GM19467 (cell line): ENCODE data around the gene IL1RAPL2.
"Not testable (repeated sequence)": the region's sequence is repeated elsewhere in the genome, so short reads cannot be mapped to it uniquely, and the experiment has no call there.

Source experiments
- ATAC-seq: cut with Tn5 transposase; IDR thresholded peaks from one replicate; pipeline ENCODE4 v1.9.1; 2021; ENCODE audit warnings: mild to moderate bottlenecking, moderate library complexity; ENCODE audit not compliant: unreplicated experiment

The IL1RAPL2 gene

DNA sequence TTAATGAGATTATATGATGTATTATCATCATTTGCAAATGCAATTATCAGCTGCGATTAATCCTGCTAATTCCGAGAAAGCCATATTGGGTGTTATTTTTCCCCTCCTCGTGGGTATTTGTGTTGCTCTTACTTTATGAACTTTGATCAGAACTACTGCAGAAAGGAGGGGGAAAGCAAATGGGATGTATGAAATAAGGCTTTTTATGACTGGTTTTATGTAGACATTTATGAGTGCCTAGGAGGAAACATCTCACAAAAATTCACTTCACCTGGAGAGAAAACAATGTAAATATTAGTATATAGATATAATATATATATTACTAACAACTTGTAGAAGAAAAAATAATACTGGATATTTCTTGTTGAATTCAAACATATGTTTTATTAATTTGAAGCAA, 440.1 kb downstream of the IL1RAPL2 start:
- no peak for ATAC-seq

DNA sequence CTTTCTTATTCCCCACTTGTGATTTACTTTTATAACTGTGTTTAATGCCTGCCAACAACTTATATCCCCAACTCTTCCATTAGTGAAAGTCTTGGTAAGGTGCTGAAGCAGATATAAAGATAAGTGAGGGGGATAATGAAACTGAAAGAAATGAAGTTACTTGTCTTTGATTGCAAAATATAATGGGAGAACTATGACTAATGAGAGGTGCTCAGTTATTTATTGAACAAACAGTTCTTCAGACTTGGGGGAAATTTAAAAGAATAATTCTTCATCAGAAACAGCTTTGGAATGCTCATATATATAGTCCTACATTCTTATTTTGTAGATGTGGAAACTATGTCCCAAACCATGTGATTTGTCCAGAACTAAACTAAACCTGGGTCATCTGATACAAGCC, 441.0 kb downstream of the IL1RAPL2 start:
- ATAC-seq: no peak

DNA sequence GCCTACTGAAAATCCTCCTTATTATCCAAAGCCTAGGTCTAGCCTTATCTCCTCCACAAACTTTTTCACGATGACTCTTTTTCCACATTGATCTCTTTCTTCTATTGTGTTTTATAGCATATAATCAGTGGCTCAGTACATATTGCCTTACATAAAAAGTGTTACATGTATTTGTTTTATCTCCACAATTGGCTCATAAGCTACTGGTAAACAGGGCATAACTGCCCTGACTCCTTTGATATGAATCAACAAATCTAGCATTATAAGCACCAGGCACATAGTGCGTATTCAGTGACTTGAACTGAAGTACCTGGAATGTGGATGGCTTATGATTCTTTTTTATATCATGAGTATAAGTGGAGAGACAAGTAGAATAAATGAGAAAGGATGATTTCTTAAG, 447.7 kb downstream of the IL1RAPL2 start:
- ATAC-seq: no peak

DNA sequence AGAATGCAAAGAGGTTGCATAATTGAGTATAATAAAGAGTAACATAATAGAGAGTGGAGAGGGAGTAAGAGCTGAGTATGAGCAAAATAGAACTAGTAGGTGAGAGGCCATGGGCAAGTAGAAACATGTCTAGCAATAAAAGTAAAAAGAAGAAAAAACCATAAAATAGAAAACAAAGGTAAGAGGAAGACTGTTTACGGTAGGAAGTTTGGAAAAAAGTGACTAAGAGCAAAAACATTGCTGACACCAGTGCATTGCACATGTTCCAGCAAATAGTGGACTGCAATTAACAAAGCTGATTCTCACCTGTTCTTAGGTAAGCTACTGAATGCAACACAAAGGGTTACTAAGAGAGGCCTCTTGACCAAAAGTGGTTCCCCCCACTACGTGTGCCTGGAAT, 451.6 kb downstream of the IL1RAPL2 start:
- ATAC-seq: no peak

DNA sequence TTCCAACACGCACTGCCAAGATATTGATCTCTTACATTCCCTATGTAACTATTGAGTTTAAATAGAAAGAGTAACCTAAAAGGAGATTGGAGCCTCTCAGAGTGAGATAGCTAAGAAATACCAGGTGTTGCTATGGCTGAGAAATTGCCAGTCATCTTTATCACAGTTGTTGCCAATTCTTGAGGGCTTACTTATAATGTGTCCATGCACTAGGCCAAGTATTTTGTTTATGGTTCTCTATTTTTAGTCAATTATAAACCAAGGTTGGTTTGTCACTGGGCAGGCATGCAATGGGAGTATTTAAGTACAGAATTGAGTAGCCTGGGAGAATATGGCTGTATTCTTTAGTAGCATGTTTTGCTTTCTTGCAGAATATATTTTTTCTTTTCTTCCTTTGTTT, 452.9 kb downstream of the IL1RAPL2 start:
- ATAC-seq: no peak

DNA sequence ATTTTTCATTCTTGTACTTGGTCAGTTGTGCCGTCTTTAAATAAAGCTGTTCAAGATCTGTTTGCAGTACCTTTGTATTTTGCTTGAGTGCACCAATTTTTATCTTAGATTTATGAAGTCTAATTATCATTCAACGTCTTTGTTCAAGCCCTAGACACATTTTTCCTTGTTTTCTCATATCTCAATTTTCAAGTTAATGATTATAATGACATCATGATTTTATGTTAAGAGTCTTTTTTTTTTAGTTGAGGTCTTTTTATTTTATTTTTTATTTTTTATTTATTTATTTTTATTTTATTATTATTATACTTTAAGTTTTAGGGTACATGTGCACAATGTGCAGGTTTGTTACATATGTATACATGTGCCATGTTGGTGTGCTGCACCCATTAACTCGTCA, 463.0 kb downstream of the IL1RAPL2 start:
- ATAC-seq: not testable (repeated sequence)

DNA sequence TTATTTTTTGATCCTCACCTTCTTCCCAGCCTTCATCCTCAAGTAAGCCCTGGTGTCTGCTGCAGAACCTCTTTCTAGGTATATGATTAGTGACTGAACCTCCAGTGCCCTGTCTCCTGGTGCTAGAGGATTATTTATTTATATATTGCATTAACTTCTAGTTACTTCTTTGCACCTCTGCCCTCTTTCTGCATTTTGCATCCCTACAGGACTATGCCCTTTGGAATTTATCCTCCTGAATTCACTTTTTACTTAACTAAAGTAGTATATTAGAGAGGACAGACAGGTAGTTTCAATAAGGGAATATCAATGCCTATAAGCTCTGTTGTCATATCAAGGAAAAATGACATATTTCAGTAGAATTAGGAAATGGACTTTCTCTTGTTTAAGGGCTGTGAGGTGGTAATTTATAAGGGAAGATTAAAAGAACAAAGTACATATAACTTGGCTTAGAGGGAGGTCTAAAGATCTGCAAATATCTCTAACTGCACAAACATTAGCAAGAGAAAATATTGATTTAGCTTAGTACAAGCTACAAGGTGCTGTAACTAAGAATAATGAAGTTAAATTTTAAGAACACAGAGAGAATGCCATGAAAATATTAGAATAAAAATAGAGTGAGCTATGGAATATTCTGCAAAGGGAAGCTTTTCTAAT, 472.8 kb downstream of the IL1RAPL2 start:
- no peak for ATAC-seq

DNA sequence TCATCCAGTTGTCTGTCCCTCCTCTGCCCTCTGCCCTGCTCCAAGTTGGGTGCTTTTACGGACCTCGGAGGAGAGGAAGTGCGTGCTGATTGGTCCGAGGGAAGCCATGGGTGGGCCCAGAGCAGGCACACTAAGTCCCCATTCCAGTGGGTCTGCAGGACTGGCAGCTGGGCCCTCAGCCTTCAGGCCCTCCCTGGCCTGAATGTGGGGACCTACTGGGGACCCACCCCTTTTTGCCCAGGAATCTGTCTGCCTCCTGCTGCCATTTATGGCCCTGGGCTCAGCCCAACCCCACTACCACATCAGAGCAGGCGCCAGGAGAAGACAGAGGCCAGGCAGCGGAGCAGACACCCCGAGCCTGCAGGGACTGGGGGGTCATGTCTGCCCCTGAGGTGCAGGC, 484.9 kb downstream of the IL1RAPL2 start:
- no peak for ATAC-seq

DNA sequence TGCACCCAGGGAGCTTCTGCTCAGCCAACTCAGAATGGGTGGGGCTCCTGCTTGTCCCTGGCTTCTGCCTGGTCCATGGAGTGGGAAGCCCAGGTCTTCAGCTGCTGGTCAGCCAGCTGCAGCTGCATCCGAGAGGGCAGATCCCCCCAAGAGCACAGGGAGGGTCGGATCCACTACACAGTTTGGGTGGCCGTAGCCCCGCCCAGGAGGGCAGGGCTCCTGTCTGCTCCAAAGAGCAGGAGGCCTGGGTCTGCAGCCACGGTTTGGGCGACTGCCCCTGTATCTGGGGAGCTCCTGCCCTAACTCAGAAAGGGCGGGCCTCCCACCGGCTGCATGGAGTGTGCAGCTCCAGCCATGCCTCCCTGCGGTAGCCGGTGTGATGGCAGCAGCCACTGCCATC, 485.4 kb downstream of the IL1RAPL2 start:
- no peak for ATAC-seq

DNA sequence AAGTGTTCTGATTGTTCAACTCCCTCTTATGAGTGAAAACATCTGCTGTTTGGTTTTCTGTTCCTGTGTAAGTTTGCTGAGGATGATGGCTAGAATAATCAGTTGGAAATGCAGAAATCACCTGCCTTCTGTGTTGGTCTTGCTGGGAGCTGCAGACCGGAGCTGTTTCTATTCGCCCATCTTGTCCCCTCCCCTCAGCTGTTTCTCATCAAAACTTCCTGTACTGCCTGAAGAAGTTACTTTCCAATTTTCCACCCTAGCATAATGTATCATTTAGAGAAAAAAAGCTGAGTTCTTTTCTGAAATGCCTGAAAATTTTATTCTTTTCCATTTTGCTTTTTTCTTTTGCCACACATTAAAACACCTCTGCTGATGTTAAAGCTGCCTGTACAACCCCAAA, 486.9 kb downstream of the IL1RAPL2 start:
- ATAC-seq: no peak

DNA sequence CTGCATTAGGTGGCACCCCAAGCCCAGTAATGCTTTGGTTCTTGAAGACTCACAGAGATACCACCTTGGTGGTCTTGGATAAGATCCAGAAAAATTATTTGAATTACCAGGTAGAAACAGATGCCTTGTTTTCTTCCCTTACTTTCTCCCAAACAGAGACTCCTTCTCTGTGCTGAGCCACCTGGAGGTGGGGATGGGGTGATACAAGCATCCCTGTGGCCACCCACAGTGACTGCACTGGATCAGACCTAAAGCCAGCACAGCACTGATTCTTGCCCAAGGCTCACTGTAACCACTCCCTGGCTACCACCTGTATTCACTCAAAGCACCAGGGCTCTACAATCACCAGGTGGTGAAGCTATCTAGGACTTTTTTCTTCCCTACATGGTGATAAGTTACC, 497.7 kb downstream of the IL1RAPL2 start:
- no peak for ATAC-seq

DNA sequence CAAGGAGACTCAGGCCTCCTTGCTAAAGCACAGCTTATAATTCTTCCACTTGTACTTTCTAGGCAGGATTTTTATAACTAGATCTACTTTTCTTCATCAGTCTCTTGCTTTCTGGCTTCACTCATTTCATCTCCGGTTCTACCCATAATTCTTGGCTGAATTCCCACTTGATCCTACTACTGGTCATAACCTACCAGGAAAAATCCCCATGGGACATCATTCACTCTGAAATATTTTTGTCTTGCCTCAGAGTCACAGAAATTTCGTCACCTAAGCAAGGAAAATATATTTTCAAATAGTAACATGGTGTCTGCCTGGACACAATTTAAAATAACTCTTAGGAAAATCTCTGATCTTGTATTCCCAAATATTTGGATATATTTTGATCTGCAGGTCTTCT, 532.2 kb downstream of the IL1RAPL2 start:
- no peak for ATAC-seq

DNA sequence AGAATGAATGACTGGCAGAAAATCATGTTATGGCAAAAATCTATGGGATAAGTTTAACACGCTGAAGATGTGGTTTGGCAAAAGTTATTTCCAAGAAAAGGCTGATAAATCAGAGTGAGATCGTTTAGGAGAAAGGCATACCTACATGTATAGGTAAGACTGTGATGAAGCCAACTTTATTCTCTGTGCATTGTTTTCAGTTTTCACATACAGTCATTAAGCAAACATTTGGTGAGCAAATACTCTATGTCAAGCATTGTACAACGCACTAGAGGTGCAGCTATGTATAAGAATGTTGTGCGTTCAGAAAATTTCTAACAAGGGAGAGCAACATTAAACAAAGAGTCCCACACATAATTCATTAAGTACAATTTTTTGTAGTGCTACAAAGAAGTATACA, 532.8 kb downstream of the IL1RAPL2 start:
- ATAC-seq: no peak

DNA sequence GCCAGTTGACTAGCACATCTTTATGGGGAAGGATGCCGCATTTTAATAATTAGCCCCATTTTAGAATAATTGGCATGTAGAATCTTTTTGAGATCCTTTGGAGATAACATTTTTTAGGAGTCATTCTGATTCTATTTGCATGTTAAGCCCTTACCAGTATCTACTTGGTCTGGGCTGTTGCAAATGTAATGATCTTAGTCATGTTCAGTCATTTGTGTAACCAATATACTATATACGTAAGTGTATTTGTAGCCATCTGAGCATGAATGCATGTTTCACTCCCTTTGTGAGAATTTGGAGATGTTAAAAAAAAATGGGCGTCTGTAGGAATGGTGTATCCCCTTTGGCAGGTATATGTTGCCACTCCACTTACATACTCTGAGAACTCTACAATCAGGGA, 535.4 kb downstream of the IL1RAPL2 start:
- no peak for ATAC-seq

DNA sequence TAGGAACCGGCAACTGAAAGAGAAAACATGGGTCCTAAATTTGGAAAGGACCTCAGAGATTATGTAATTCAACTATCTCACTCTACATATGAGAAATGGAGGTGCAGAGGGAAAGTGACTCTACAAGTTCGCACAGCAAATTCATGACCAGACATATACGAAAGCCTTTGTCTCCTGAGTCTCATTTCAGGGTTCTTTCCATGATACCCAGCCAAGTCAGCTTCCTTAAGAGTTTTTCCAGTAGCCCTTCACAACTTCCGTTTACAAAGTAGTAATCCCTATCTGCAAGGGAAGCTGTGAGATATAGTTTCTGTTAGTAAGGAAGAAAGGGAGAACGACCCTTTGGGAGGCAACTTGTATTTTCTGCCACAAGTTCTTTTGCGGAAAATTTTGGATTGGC, 543.9 kb downstream of the IL1RAPL2 start:
- ATAC-seq: no peak

DNA sequence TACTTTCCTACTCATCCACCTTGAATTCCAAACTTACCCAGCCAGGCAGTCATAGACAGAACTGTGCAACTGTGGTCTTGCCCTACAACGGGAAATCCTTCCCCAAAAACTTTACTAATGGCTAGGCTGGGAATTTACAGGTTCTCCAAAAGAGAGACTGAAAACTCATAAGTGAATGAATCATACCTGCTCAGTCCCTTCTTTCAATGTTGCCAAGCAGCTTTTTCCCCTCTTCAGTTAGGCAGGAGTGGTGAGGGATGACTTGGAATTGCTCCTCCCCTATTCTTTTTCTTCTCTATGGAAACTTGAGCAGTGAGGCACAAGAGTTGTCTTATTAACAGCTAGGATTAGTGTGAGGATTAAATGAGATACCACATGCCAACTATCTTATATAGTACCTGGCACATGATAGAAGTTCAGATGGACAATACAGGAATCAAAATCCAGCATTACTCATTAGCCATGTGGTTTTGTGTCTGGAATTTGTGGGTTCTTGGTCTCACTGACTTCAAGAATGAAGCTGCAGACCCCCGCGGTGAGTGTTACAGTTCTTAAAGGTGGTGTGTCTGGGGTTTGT, 548.6 kb downstream of the IL1RAPL2 start:
- no peak for ATAC-seq

DNA sequence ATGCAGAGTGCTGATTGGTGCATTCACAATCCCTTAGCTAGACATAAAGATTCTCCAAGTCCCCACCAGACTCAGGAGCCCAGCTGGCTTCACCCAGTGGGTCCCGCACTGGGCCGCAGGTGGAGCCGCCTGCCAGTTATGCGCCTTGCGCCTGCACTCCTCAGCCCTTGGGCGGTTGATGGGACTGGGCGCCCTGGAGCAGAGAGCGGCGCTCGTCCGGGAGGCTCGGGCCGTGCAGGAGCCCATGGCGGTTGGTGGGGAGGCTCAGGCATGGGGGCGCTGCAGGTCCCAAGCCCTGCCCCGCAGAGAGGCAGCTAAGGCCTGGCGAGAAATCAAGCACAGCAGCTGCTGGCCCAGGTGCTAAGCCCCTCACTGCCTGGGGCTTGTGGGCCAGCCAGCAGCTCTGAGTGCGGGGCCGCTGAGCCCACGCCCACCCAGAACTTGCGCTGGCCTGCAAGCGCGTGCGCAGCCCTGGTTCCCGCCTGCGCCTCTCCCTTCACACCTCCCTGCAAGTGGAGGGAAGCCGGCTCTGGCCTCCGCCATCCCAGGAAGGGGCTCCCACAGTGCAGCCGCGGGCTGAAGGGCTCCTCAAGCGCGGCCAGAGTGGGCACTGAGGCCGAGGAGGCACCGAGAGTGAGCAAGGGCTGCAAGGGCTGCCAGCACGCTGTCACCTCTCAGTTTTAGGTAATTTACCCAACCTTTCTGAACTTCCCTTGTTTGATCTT, 549.8 kb downstream of the IL1RAPL2 start:
- ATAC-seq: not testable (repeated sequence)

DNA sequence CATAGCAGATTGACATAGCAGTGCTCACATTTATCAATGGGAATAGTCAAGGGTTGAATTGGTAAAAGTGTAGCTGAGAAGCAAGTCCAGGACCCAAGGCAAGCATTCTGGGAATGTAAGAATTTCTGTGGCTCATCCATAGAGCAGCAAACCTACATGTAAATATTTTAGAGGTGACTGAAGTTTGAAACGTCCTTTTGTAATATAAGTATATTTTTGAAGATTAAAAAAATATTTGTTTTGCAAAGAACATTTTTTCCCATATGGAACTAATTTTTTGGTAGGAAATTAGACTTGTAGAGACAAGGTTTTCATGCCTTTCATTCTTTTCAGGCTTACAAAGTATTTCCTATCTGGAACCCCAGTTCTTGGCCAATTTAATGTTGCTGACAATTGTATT, 550.5 kb downstream of the IL1RAPL2 start:
- ATAC-seq: no peak

DNA sequence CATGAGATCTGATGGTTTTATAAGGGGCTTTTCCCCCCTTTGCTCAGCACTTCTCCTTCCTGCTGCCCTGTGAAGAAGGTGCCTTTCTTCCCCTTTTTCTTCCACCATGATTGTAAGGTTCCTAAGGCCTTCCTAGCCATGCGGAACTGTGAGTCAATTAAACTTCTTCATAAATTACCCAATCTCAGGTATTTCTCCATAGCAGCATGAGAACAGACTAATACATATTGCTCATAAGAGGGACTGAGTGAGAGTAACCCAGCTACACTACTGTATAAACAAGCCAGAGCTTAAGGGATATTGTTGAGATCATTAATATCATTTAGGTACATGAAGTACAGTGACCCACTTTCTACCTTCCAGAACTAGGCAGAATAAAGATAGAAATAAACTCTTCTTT, 551.6 kb downstream of the IL1RAPL2 start:
- ATAC-seq: no peak

DNA sequence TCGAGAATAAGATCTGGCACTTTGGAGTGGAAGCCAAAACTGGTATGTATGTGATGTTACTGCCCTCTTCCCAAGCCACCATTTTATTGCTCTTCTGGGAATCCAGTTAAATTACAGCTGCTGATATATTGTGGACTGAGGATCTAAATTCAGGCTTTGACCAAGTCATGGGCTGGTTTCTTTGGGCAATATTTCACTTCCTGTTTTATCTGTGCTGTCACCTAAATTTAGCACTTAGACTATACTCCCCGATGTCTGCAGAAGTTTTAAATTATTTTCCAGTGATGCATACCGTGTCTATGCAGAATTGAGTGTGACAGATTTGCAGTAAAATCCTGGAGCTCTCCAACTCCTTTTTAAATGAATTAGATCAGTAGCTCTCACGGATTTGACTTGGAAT, 554.5 kb downstream of the IL1RAPL2 start:
- no peak for ATAC-seq

DNA sequence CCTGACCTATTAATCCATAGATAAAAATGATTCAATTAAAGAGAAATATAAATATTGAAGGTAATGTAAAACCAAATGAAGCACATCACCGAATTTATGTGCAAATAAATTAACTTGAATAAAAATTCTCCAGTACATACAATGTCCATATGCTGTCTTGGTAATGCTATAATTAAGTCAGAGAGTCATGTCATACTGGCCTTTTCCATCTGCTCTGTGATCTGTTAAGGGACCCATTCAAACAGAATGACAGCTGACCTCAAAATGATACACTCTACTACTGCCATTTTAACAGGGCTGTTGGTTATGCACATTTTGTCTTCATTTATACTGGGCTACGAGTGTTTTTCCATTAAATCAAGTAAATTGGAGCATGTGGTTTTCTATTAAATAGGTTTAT, 555.2 kb downstream of the IL1RAPL2 start:
- ATAC-seq: no peak

DNA sequence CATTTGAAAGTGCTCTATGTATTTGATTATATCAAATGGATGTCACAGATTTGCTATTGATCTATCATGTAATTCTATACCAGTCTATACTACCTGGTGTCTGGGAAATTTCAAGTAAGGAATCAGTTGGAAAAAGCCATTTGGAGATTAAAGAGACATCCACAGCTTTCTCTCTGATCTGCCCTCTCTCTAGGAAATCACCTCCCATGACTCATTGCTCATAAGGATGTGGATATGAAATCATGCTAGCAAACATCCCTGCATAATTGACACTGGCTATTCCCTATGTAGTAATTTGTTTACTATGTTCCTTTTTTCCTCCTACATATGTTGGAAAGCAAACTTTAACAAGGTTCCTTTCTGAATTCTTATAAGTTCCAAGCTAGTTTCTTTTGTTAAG, 560.2 kb downstream of the IL1RAPL2 start:
- ATAC-seq: no peak
